ENCODE data around the gene SDHA. TPM values are rescaled to one million over a fixed set of nuclear protein-coding genes. Genes with fewer than 3 reads are reported as not detected.
A peak's percentile ranks its signal among the peaks of the same experiment; 100 is the strongest.
"Not testable (repeated sequence)": the region's sequence is repeated elsewhere in the genome, so short reads cannot be mapped to it uniquely, and the experiment has no call there.

SDHA gene
- total RNA-seq, 1 donor: 92.6 TPM

GRCh38 chr5:285991-286557 lies 68.0 kb downstream of the SDHA start:
- TF ChIP-seq CTCF (IDR thresholded peaks at IDR 0.05; ENCODE audit: insufficient read depth, low read length): no peak
- no peak for DNase-seq (ENCODE audit: low read depth)
- no peak overlapping the region for H3K4me3 ChIP-seq (ENCODE audit: low read depth, low read length)

DNA sequence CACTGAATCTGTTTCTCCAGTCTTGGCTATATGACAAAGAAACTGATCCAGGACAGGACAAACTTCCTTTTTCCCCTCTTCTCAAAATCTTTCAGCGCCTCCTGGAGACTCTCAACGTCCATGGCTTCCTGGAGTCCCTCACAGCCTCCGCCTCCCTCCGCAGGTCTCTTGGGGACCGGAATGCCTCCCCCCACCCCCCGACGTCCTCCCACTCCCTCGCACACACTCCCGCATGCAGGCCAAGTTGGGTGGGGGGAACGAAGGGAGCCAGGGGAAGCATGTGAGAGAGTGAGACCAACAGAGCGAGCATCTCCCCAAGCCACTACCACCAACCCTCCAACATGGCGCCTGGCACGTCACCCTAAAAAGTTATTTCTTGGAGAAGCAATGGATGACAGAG lies 72.1 kb downstream of the SDHA start:
- DNase-seq (ENCODE audit: low read depth); H3K4me3 ChIP-seq (ENCODE audit: low read depth, low read length): not testable (repeated sequence)

DNA sequence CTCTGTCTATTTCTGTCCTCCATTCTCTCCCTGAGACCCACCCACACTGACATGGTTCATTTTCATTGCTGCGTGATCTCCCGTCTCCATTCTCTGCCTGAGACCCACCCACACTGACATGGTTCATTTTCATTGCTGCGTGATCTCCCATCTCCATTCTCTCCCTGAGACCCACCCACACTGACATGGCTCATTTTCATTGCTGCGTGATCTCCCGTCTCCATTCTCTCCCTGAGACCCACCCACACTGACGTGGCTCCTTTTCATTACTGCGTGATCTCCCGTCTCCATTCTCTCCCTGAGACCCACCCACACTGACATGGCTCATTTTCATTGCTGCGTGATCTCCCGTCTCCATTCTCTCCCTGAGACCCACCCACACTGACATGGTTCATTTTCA lies 73.2 kb downstream of the SDHA start:
- H3K4me3 ChIP-seq (ENCODE audit: low read depth, low read length); DNase-seq (ENCODE audit: low read depth): not testable (repeated sequence)

GRCh38 chr5:294788-295187 lies 76.7 kb downstream of the SDHA start:
- DNase-seq (ENCODE audit: low read depth): not testable (repeated sequence)

DNA sequence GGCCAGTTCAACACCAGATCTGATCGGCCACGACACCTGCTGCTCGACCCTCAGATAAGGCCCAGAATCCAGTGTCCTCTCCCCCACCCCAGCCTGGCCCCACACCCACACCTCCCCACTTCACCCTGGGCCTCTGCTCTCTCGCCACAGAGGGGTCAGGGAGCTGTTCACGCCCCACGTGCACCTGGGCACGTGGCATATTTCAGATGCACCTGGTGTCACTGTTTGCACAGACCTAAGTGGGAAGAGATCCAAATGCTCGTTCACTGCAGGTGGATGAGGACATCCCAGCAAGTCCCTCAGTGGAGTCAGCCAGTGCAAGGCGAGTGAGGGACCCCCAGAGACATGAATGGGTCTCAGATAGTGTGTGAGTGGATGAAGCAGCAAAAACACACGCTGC lies 78.1 kb downstream of the SDHA start:
- H3K4me3 ChIP-seq (ENCODE audit: low read depth, low read length); DNase-seq (ENCODE audit: low read depth): not testable (repeated sequence)

More at GRCh38 chr5:294788-295187, 76.7 kb downstream of the SDHA start:
- H3K4me3 ChIP-seq (ENCODE audit: low read depth, low read length): not testable (repeated sequence)

- peak; percentile 18 for DNase-seq (ENCODE audit: low read depth)
These were observed 78.8 kb downstream of the SDHA start for GRCh38 chr5:296954-297353.

GRCh38 chr5:297448-297847 lies 79.3 kb downstream of the SDHA start:
- not testable (repeated sequence) for H3K4me3 ChIP-seq (ENCODE audit: low read depth, low read length); DNase-seq (ENCODE audit: low read depth)

More at GRCh38 chr5:296954-297353, 78.8 kb downstream of the SDHA start:
- H3K4me3 ChIP-seq (ENCODE audit: low read depth, low read length): not testable (repeated sequence)

DNA sequence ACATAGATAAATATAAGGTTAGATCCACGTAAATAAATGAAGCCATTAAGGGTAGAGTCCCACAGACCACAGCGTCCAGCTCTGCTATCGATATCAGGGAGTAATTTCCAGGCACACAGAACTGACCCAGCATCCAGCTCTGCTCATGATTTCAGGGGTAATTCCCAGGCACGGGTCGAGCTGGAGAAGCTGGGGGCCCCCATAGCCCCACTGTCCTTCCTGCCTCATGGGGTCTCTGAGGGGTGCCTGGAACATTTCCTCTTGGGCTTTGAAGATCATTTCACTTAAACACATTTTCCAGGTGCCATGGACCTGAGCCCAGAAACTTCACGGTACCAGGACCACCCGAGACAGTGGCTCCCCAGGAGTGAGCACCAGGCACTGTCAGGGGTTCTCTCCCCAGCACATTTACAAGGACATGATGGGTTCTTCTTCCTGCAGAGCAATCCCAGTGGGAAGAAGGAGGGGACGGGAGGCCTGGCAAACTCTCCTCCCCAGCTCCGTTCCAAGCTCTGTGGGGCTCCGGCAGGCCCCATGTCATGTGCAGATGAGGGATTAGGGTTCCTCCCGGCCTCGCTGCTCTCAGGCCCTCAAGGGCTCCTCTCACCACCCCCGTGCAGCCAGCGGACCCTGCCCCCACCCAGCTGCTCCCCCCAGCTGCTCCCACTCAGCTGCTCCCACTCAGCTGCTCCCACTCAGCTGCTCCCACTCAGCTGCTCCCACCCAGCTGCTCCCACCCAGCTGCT lies 80.0 kb downstream of the SDHA start:
- DNase-seq (ENCODE audit: low read depth): not testable (repeated sequence)

GRCh38 chr5:298737-299125 lies 80.6 kb downstream of the SDHA start:
- DNase-seq (ENCODE audit: low read depth): no peak
- H3K4me3 ChIP-seq (ENCODE audit: low read depth, low read length): no peak overlapping the region
- no peak for TF ChIP-seq CTCF (IDR thresholded peaks at IDR 0.05; ENCODE audit: insufficient read depth, low read length)

More for the DNA sequence above, 80.0 kb downstream of the SDHA start:
- H3K4me3 ChIP-seq (ENCODE audit: low read depth, low read length): not testable (repeated sequence)

DNA sequence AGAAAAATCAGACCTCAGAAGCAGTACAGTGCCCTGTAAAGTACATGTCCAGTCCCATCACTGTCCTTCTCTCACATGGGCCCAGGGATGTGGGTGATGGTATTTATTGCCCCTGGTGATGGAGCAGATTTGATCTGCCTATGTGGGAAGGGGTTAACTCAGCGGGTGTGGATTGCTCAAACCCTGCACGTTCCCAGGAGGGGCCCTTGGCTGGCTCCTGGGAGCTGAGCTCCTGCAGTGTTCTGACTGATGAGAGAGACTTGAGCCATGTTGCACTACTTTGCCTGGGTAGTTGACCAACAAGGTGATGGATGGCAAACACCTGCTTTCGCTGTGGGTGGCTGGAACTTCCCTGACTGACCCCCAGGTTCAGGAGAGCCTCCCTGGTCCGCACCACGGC lies 81.8 kb downstream of the SDHA start:
- not testable (repeated sequence) for H3K4me3 ChIP-seq (ENCODE audit: low read depth, low read length); DNase-seq (ENCODE audit: low read depth)

DNA sequence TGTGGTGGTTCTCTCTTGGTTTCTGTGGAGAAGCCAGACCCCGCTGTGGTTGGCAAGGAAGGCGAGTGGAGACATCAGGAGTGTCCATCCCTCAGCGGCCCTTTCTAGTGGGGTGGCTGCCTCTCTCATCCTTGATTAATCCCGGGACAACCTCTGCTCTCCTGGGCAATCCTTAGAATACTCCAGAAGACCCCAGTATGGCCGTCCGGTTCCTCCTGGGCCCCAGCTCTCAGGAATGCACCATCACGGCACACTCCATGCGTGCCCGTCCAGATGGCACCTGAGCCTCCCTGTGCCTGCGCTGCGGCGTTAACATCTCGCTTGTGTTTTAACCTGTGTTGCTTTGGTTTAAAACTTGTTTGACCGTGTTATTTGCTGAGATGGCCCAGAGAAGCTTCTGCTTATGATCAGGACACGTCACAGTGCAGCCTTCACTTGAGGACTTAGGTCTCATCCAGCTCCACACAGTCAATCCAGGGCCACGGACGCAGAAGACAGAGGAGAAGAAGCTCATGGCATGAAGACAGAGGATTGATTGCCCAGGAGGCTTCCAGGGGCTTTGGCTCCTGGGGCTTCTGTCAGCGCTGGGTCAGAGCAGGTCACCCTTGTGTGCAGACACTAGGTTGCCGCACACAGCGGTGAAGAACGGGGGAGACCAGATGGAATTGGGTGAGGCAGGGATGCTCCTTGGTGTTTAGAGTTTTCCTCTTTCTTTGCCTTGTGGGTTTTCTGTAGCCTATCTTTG lies 82.7 kb downstream of the SDHA start:
- DNase-seq (ENCODE audit: low read depth): not testable (repeated sequence)

DNA sequence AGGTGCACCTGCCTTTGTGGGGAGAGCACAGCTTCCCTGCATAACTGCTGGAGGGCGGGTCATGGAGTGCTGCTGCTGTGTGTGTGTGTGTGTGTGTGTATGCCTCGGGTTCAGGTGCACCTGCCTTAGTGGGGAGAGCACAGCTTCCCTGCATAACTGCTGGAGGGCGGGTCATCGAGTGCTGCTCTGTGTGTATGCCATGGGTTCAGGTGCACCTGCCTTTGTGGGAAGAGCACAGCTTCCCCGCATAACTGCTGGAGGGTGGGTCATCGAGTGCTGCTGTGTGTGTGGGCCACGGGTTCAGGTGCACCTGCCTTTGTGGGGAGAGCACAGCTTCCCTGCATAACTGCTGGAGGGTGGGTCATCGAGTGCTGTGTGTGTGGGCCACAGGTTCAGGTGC lies 84.3 kb downstream of the SDHA start:
- DNase-seq (ENCODE audit: low read depth); H3K4me3 ChIP-seq (ENCODE audit: low read depth, low read length): not testable (repeated sequence)

More for the DNA sequence above, 82.7 kb downstream of the SDHA start:
- not testable (repeated sequence) for H3K4me3 ChIP-seq (ENCODE audit: low read depth, low read length)
